Choroid plexus epithelial cell (primary cell): ENCODE data around the gene GABRB2.

ENCODE experiments used
- DNase-seq: peaks from one replicate; pipeline ENCODE4 v3.0.0-alpha.2; 2010; ENCODE audit warnings: low read depth
- H3K4me3 ChIP-seq: 2 replicates; pipeline ENCODE4 v1.5.1; 2011; ENCODE audit warnings: low read depth, mild to moderate bottlenecking, control low read depth, low read length, moderate library complexity
- CTCF ChIP-seq: conservative IDR thresholded peaks from 2 replicates; pipeline ENCODE4 v1.5.1; 2011; ENCODE audit warnings: low read depth, mild to moderate bottlenecking, control low read depth, inconsistent platforms, low read length, moderate library complexity

The GABRB2 gene

GRCh38 chr5:161431963-161432362, 114.6 kb downstream of the GABRB2 start:
- DNase-seq, result no peak
- TF ChIP-seq CTCF, result no peak
- H3K4me3 ChIP-seq, result no peak overlapping the region

DNA sequence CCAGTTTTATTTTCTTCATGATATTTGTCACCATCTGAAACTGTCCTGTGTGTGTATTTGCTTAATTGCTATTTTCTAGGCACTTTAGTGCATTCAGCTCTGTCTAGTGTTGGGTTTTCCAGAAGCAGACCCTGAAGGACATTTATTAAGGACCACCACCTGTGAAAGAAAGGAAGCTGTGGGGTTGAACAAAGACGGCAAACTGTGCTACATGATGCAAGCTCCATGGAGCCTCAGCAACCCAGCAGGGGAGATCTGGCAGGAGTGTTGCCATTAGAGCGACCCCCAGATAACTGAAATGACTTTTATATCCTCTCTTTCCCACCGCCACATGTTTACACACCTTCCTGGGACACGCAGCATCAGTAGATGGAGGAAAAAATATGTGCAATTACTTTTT, 125.5 kb downstream of the GABRB2 start:
- no peak for TF ChIP-seq CTCF
- no peak overlapping the region for H3K4me3 ChIP-seq
- DNase-seq, result no peak

GRCh38 chr5:161420521-161420920, 126.0 kb downstream of the GABRB2 start:
- no peak for TF ChIP-seq CTCF
- DNase-seq, result no peak
- no peak overlapping the region for H3K4me3 ChIP-seq

DNA sequence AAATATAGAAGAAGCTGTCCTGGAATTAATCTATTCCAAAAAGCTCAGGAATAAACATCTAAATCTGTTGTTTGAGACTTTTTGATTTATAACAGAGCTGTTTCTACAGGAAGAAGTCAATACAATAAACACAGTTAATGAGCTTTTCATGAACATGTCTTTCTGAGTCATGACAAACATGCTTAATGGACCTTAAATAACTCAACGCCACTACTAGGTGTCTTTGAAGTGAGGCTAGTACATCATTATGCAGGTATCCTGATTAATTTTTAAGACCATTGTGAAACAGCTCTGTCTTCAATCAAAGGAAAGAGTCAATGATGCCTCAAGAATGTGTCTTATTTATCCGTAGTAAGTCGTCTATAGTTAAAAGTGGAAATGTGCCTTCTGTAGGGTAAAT, 131.6 kb downstream of the GABRB2 start:
- no peak for TF ChIP-seq CTCF
- DNase-seq, result no peak
- H3K4me3 ChIP-seq, result no peak overlapping the region

DNA sequence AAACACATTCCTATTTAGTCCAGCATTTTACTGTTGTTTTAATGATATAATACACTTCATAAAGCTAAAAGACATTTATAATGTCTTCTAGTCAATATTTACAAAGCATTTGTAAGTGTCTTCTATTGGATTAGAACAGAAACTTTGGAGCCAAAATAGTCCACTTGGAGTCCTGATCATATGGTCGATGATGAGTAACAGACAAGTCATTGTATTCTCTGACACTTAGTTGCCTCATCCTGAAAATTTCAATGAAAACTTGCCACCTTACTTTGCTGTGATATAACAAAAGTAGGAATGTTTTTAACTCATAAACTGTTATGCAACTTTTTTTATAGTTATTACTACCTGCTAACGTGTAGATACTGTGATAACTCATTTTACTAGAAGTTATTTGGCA, 132.5 kb downstream of the GABRB2 start:
- no peak for DNase-seq
- no peak for TF ChIP-seq CTCF
- no peak overlapping the region for H3K4me3 ChIP-seq

GRCh38 chr5:161412792-161413191, 133.7 kb downstream of the GABRB2 start:
- no peak overlapping the region for H3K4me3 ChIP-seq
- TF ChIP-seq CTCF, result no peak
- DNase-seq, result no peak

GRCh38 chr5:161411156-161411555, 135.4 kb downstream of the GABRB2 start:
- DNase-seq, result no peak
- H3K4me3 ChIP-seq, result no peak overlapping the region
- TF ChIP-seq CTCF, result no peak
